GM23248 (cell line): ENCODE measurements around the gene DIP2A.

Source experiments
- EZH2 ChIP-seq: fragments of 200-600 bp; sonication (generic); IDR thresholded peaks from 2 replicates; pipeline ENCODE4 v1.6.1; 2018; ENCODE audit warnings: antibody characterized with exemption, mild to moderate bottlenecking; ENCODE audit not compliant: insufficient read depth, poor library complexity, severe bottlenecking
- EZH2phosphoT487 ChIP-seq: fragments of 200-600 bp; sonication (generic); IDR thresholded peaks from 2 replicates; pipeline ENCODE4 v1.6.1; 2018; ENCODE audit warnings: antibody characterized with exemption, moderate library complexity, mild to moderate bottlenecking, low read depth; ENCODE audit not compliant: insufficient read depth

GRCh38 chr21:46515109-46515508 is 56.4 kb downstream of the DIP2A start:
- TF ChIP-seq EZH2phosphoT487, result no peak
- TF ChIP-seq EZH2, result no peak
